HG02870 (cell line): Measurements from ENCODE around the gene PLEKHM3.

Experiments used
- ATAC-seq: cut with Tn5 transposase; IDR thresholded peaks from one replicate; pipeline ENCODE4 v1.9.1; 2021; ENCODE audit warnings: mild to moderate bottlenecking, moderate library complexity; ENCODE audit not compliant: unreplicated experiment

The PLEKHM3 gene

GRCh38 chr2:207805566-207806226 lies 219.6 kb downstream of the PLEKHM3 start:
- ATAC-seq, result no peak

GRCh38 chr2:207802650-207803049 lies 222.7 kb downstream of the PLEKHM3 start:
- no peak for ATAC-seq

- ATAC-seq, result no peak
These were observed 224.1 kb downstream of the PLEKHM3 start for GRCh38 chr2:207801259-207801658.

- no peak for ATAC-seq
These were observed 228.6 kb downstream of the PLEKHM3 start for GRCh38 chr2:207796585-207797350.

- peak; percentile 62 for ATAC-seq
These were observed 233.0 kb downstream of the PLEKHM3 start for GRCh38 chr2:207792244-207792785.

GRCh38 chr2:207791579-207792243 lies 233.6 kb downstream of the PLEKHM3 start:
- ATAC-seq, result no peak

- ATAC-seq, result no peak
These were observed 234.4 kb downstream of the PLEKHM3 start for GRCh38 chr2:207790898-207791297.

- ATAC-seq, result no peak
These were observed 237.5 kb downstream of the PLEKHM3 start for GRCh38 chr2:207787800-207788199.

GRCh38 chr2:207787017-207787416 lies 238.3 kb downstream of the PLEKHM3 start:
- ATAC-seq, result no peak

GRCh38 chr2:207784898-207785297 lies 240.4 kb downstream of the PLEKHM3 start:
- no peak for ATAC-seq

- ATAC-seq, result no peak
These were observed 241.8 kb downstream of the PLEKHM3 start for GRCh38 chr2:207783514-207783913.

- no peak for ATAC-seq
These were observed 242.9 kb downstream of the PLEKHM3 start for GRCh38 chr2:207782238-207783030.

GRCh38 chr2:207779523-207779922 lies 245.8 kb downstream of the PLEKHM3 start:
- ATAC-seq, result no peak

GRCh38 chr2:207778298-207778882 lies 246.9 kb downstream of the PLEKHM3 start:
- no peak for ATAC-seq

GRCh38 chr2:207777124-207777523 lies 248.2 kb downstream of the PLEKHM3 start:
- no peak for ATAC-seq

GRCh38 chr2:207775473-207775872 lies 249.9 kb downstream of the PLEKHM3 start:
- no peak for ATAC-seq

- ATAC-seq, result no peak
These were observed 252.5 kb downstream of the PLEKHM3 start for GRCh38 chr2:207772844-207773205.

GRCh38 chr2:207772081-207772843 lies 253.1 kb downstream of the PLEKHM3 start:
- no peak for ATAC-seq

GRCh38 chr2:207771421-207771820 lies 253.9 kb downstream of the PLEKHM3 start:
- ATAC-seq, result no peak
